A673 (cell line): ENCODE data around the gene SEC22C. TPM values are rescaled to one million over a fixed set of nuclear protein-coding genes. Genes with fewer than 3 reads are reported as not detected.
A peak's percentile ranks its signal among the peaks of the same experiment; 100 is the strongest.

Experiments used
- BruUV-seq: library from RNA; stranded (reverse); fragments of 400-500 nt; replicated peaks from 2 replicates; lab custom pipeline; 2021; lab: Mats Ljungman, UMichigan
- CTCF ChIA-PET: fragments of 300-600 bp; sonication (Branson Sonifier 250); formaldehyde crosslinking; loops from one replicate; lab custom pipeline; 2022; ENCODE audit warnings: antibody characterized with exemption; lab: Charles Lee
- POLR2A ChIA-PET: fragments of 300-600 bp; sonication (Branson Sonifier 250); formaldehyde crosslinking; loops from one replicate; lab custom pipeline; 2022; ENCODE audit warnings: antibody characterized with exemption; ENCODE audit not compliant: low non-redundant PET; lab: Charles Lee
- DNase-seq: peaks from one replicate; pipeline ENCODE4 v3.0.0-alpha.2; 2015; ENCODE audit warnings: low spot score
- H3K27ac ChIP-seq: fragments of 200-600 bp; sonication (generic); 2 replicates; pipeline ENCODE4 v1.5.1; 2016; ENCODE audit warnings: mixed run types, low read depth, mild to moderate bottlenecking, mixed read lengths, antibody characterized with exemption, low read length; ENCODE audit not compliant: poor library complexity, severe bottlenecking
- H3K27me3 ChIP-seq: fragments of 200-600 bp; sonication (generic); replicated peaks from 2 replicates; pipeline ENCODE4 v1.6.1; 2017; ENCODE audit warnings: mixed run types, low read depth, mild to moderate bottlenecking, mixed read lengths, antibody characterized with exemption, low read length; ENCODE audit not compliant: insufficient read depth, poor library complexity
- H3K36me3 ChIP-seq: fragments of 200-600 bp; sonication (generic); 2 replicates; pipeline ENCODE4 v1.6.1; 2016; ENCODE audit warnings: mixed run types, mild to moderate bottlenecking, mixed read lengths, antibody characterized with exemption, low read length; ENCODE audit not compliant: insufficient read depth, poor library complexity, severe bottlenecking
- H3K4me1 ChIP-seq: fragments of 200-600 bp; sonication (generic); 2 replicates; pipeline ENCODE4 v1.6.1; 2017; ENCODE audit warnings: mixed run types, mild to moderate bottlenecking, mixed read lengths, antibody characterized with exemption, low read length; ENCODE audit not compliant: insufficient read depth, poor library complexity, severe bottlenecking
- H3K4me3 ChIP-seq: fragments of 200-600 bp; sonication (generic); 2 replicates; pipeline ENCODE4 v1.5.1; 2016; ENCODE audit warnings: low read depth, mixed run types, mild to moderate bottlenecking, mixed read lengths, low read length; ENCODE audit not compliant: poor library complexity, severe bottlenecking
- H3K9me3 ChIP-seq: fragments of 200-600 bp; sonication (generic); 2 replicates; pipeline ENCODE4 v1.6.1; 2016; ENCODE audit warnings: mixed run types, low read depth, mild to moderate bottlenecking, mixed read lengths, antibody characterized with exemption, low read length; ENCODE audit not compliant: poor library complexity, severe bottlenecking
- EZH2 ChIP-seq: fragments of 200-600 bp; sonication (generic); IDR thresholded peaks from 2 replicates; pipeline ENCODE4 v1.6.1; 2017; ENCODE audit warnings: borderline replicate concordance, low read depth, mild to moderate bottlenecking, mixed read lengths, antibody characterized with exemption, low read length; ENCODE audit not compliant: poor library complexity, severe bottlenecking
- intact Hi-C: fragments of 100-400 bp; cut with micrococcal nuclease; formaldehyde crosslinking; loops from one replicate; pipeline ENCODE4 v1.10.0; 2022; ENCODE audit not compliant: unreplicated experiment
- total RNA-seq: library from RNA; stranded (reverse); gene quantifications from 2 replicates; pipeline ENCODE4 v1.2.3, GENCODE V29; 2021
- TF ChIP-seq, protein P1 (sequence below): fragments of 300-800, 200-600 bp; sonication (generic); conservative IDR thresholded peaks from 2 replicates; pipeline ENCODE4 v1.5.1; 2017; ENCODE audit warnings: low read depth, mild to moderate bottlenecking, antibody characterized with exemption, low read length, moderate library complexity, mixed read lengths

SEC22C gene
- total RNA-seq, 1 experiment from 2014 or later, result 28.9 TPM

- Histone ChIP-seq H3K9me3 (peaks cover 5% of the 10 kb centered on the region), H3K36me3 (peaks cover 8% of the 10 kb centered on the region), H3K27me3 (no peaks in the 10 kb centered on the region), H3K4me1 (no peaks in the 10 kb centered on the region), H3K27ac (no peak overlapping the region), H3K4me3 (no peak overlapping the region)
- POLR2A ChIA-PET, result no interaction called here
- intact Hi-C loops, result loop anchor here (10.0 kb wide), 1 partner anchor 170 kb away; no protein-coding TSS in a partner anchor
- CTCF ChIA-PET, result no interaction called here
- no peak for DNase-seq
- BruUV-seq, result no TSS peak
- TF ChIP-seq, protein P1, sequence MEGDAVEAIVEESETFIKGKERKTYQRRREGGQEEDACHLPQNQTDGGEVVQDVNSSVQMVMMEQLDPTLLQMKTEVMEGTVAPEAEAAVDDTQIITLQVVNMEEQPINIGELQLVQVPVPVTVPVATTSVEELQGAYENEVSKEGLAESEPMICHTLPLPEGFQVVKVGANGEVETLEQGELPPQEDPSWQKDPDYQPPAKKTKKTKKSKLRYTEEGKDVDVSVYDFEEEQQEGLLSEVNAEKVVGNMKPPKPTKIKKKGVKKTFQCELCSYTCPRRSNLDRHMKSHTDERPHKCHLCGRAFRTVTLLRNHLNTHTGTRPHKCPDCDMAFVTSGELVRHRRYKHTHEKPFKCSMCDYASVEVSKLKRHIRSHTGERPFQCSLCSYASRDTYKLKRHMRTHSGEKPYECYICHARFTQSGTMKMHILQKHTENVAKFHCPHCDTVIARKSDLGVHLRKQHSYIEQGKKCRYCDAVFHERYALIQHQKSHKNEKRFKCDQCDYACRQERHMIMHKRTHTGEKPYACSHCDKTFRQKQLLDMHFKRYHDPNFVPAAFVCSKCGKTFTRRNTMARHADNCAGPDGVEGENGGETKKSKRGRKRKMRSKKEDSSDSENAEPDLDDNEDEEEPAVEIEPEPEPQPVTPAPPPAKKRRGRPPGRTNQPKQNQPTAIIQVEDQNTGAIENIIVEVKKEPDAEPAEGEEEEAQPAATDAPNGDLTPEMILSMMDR, result no peak
- TF ChIP-seq EZH2, result no peak
These were observed 6.5 kb downstream of the SEC22C start for GRCh38 chr3:42575137-42575741.

DNA sequence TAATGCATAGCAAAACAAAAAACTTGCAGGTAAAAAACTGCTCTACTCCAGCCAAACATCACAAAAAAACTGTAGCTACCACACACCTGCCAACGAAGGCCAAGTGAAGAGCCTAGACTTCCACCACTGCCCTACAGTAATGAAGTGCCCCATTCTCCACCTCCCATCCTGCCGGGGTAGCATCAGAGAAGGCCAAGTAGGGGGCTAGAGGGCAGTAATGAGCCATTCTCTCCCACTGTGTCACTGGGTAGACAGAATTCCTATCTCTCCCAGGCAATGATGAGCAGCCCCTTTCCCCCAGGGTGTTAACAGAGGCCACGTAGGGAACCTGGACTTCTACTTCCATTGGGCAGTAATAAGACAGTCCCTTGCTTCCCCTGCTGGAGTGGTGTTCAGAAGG is 9.5 kb downstream of the SEC22C start:
- H3K27me3 ChIP-seq, result no peaks in the 10 kb centered on the region
- no peaks in the 10 kb centered on the region for H3K4me1 ChIP-seq
- no peak overlapping the region for H3K27ac ChIP-seq
- DNase-seq, result peak; percentile 24
- CTCF ChIA-PET, result no interaction called here
- intact Hi-C loops, result loop anchor here (10.0 kb wide), 1 partner anchor 173 kb away; no protein-coding TSS in a partner anchor
- H3K36me3 ChIP-seq, result peaks cover 11% of the 10 kb centered on the region
- TF ChIP-seq, protein P1, result peak; percentile 39; the same call in 1 of the 2 replicates
- TF ChIP-seq EZH2, result no peak
- no peak overlapping the region for H3K4me3 ChIP-seq
- H3K9me3 ChIP-seq, result peaks cover 5% of the 10 kb centered on the region
- BruUV-seq, result no TSS peak
- POLR2A ChIA-PET, result no interaction called here

GRCh38 chr3:42569593-42570142 is 12.1 kb downstream of the SEC22C start:
- no peak for DNase-seq
- H3K9me3 ChIP-seq, result no peaks in the 10 kb centered on the region
- no peaks in the 10 kb centered on the region for H3K4me1 ChIP-seq
- H3K27me3 ChIP-seq, result no peaks in the 10 kb centered on the region
- no TSS peak for BruUV-seq
- TF ChIP-seq, protein P1, result no peak
- TF ChIP-seq EZH2, result no peak
- intact Hi-C loops, result loop anchor here (10.0 kb wide), 1 partner anchor 175 kb away; no protein-coding TSS in a partner anchor
- no peak overlapping the region for H3K4me3 ChIP-seq
- CTCF ChIA-PET, result no interaction called here
- no peak overlapping the region for H3K27ac ChIP-seq
- peaks cover 8% of the 10 kb centered on the region for H3K36me3 ChIP-seq
- POLR2A ChIA-PET, result no interaction called here
